Osteocyte (in vitro differentiated cells): Measurements from ENCODE around the gene GDPD5. TPM values are rescaled to one million over a fixed set of nuclear protein-coding genes. Genes with fewer than 3 reads are reported as not detected.

Source experiments
- DNase-seq: peaks from one replicate; pipeline ENCODE4 v3.0.0; 2021; ENCODE audit warnings: mixed read lengths; ENCODE audit not compliant: unreplicated experiment; ENCODE audit errors: extremely low spot score
- H3K27ac Mint-ChIP-seq: one replicate; pipeline ENCODE4 v1.8.0; 2021; ENCODE audit warnings: mild to moderate bottlenecking, mixed read lengths; ENCODE audit not compliant: unreplicated experiment
- H3K27me3 Mint-ChIP-seq: one replicate; pipeline ENCODE4 v1.8.0; 2021; ENCODE audit warnings: mixed read lengths; ENCODE audit not compliant: unreplicated experiment
- H3K36me3 Mint-ChIP-seq: one replicate; pipeline ENCODE4 v1.8.0; 2021; ENCODE audit warnings: mixed read lengths; ENCODE audit not compliant: unreplicated experiment
- H3K4me1 Mint-ChIP-seq: one replicate; pipeline ENCODE4 v1.8.0; 2021; ENCODE audit warnings: mixed read lengths; ENCODE audit not compliant: unreplicated experiment
- H3K4me3 Mint-ChIP-seq: one replicate; pipeline ENCODE4 v1.8.0; 2021; ENCODE audit warnings: mild to moderate bottlenecking, moderate library complexity, mixed read lengths; ENCODE audit not compliant: unreplicated experiment
- H3K9me3 Mint-ChIP-seq: one replicate; pipeline ENCODE4 v1.8.0; 2021; ENCODE audit warnings: mixed read lengths; ENCODE audit not compliant: unreplicated experiment
- total RNA-seq: library from RNA; stranded (reverse); gene quantifications from 2 replicates; pipeline ENCODE4 v1.2.1, GENCODE V29; 2021
- TF ChIP-seq, protein P1 (sequence below): fragments of 200-600 bp; sonication (generic); IDR thresholded peaks from 2 replicates; pipeline ENCODE4 v1.5.0; 2021; ENCODE audit warnings: antibody characterized with exemption, mild to moderate bottlenecking, moderate library complexity

Gene GDPD5
- total RNA-seq, 1 donor from 2014 or later: 3.1 TPM

GRCh38 chr11:75449271-75449670, 76.5 kb downstream of the GDPD5 start:
- Mint-ChIP-seq H3K4me3 (no peak overlapping the region), H3K9me3 (no peaks in the 10 kb centered on the region), H3K27me3 (no peaks in the 10 kb centered on the region), H3K4me1 (no peaks in the 10 kb centered on the region), H3K36me3 (no peaks in the 10 kb centered on the region), H3K27ac (no peak overlapping the region)
- TF ChIP-seq, protein P1, sequence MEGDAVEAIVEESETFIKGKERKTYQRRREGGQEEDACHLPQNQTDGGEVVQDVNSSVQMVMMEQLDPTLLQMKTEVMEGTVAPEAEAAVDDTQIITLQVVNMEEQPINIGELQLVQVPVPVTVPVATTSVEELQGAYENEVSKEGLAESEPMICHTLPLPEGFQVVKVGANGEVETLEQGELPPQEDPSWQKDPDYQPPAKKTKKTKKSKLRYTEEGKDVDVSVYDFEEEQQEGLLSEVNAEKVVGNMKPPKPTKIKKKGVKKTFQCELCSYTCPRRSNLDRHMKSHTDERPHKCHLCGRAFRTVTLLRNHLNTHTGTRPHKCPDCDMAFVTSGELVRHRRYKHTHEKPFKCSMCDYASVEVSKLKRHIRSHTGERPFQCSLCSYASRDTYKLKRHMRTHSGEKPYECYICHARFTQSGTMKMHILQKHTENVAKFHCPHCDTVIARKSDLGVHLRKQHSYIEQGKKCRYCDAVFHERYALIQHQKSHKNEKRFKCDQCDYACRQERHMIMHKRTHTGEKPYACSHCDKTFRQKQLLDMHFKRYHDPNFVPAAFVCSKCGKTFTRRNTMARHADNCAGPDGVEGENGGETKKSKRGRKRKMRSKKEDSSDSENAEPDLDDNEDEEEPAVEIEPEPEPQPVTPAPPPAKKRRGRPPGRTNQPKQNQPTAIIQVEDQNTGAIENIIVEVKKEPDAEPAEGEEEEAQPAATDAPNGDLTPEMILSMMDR: no peak
- DNase-seq: no peak

DNA sequence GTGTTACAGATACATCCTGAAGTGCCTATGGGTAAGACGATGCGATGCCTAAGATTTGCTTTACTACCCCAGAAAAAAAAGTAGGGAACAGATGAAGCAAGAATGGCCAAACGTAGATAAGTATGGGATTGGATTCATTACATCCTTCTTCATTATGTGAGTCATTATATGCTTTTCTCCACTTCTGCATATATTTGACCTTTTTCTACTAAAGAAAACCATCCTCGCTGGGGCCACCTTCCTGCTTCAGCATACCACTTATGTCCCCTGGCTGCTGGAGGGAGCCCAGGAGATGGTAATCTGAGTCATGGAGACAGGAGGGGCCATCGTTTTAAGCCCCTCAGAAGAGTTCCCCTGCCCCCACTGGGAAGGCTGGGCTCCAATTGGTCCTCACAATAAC, 78.3 kb downstream of the GDPD5 start:
- H3K27ac Mint-ChIP-seq: no peak overlapping the region
- H3K4me1 Mint-ChIP-seq: no peaks in the 10 kb centered on the region
- no peaks in the 10 kb centered on the region for H3K9me3 Mint-ChIP-seq
- TF ChIP-seq, protein P1: no peak
- no peak overlapping the region for H3K4me3 Mint-ChIP-seq
- H3K36me3 Mint-ChIP-seq: no peaks in the 10 kb centered on the region
- no peaks in the 10 kb centered on the region for H3K27me3 Mint-ChIP-seq
- DNase-seq: no peak

GRCh38 chr11:75445315-75445953, 80.3 kb downstream of the GDPD5 start:
- H3K27me3 Mint-ChIP-seq: no peaks in the 10 kb centered on the region
- H3K4me1 Mint-ChIP-seq: no peaks in the 10 kb centered on the region
- no peaks in the 10 kb centered on the region for H3K9me3 Mint-ChIP-seq
- H3K4me3 Mint-ChIP-seq: no peak overlapping the region
- no peaks in the 10 kb centered on the region for H3K36me3 Mint-ChIP-seq
- DNase-seq: no peak
- TF ChIP-seq, protein P1: peak; percentile 94
- H3K27ac Mint-ChIP-seq: no peak overlapping the region

DNA sequence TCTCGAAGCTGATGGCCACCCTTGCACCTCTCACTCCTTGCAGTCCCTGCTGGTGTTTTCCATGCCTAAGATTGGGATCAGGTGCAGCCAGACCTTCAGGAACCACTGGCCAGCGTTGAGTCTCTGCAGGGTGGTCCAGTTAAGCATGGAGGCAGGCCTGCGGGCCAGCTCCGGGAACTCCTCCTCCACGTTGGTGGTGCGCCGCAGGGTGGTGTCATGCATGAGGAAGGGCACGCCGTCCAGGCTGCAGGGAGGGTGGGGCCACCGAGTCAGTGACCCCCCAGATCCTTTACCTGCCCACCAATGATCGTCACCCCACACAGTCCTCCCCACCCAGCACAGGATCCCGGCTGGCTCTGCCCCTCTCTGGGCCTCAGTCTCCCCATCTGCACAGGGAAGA, 82.7 kb downstream of the GDPD5 start:
- Mint-ChIP-seq H3K4me3 (no peak overlapping the region), H3K9me3 (no peaks in the 10 kb centered on the region), H3K4me1 (no peaks in the 10 kb centered on the region), H3K27ac (no peak overlapping the region), H3K36me3 (no peaks in the 10 kb centered on the region), H3K27me3 (no peaks in the 10 kb centered on the region)
- DNase-seq: no peak
- TF ChIP-seq, protein P1: no peak

- no peak for DNase-seq
- TF ChIP-seq, protein P1: no peak
- no peaks in the 10 kb centered on the region for H3K27me3 Mint-ChIP-seq
- no peak overlapping the region for H3K27ac Mint-ChIP-seq
- H3K36me3 Mint-ChIP-seq: no peaks in the 10 kb centered on the region
- H3K4me1 Mint-ChIP-seq: no peaks in the 10 kb centered on the region
- no peak overlapping the region for H3K4me3 Mint-ChIP-seq
- H3K9me3 Mint-ChIP-seq: no peaks in the 10 kb centered on the region
These were observed 83.4 kb downstream of the GDPD5 start for GRCh38 chr11:75442161-75442885.
